GM21526 (cell line): Measurements from ENCODE around the gene SNRNP200.
"Not testable (repeated sequence)": the region's sequence is repeated elsewhere in the genome, so short reads cannot be mapped to it uniquely, and the experiment has no call there.

Experiments
- ATAC-seq: cut with Tn5 transposase; IDR thresholded peaks from one replicate; pipeline ENCODE4 v1.9.1; 2021; ENCODE audit warnings: moderate library complexity; ENCODE audit not compliant: unreplicated experiment, low FRiP score

The SNRNP200 gene

GRCh38 chr2:96325884-96326255, 20.5 kb upstream of the SNRNP200 start:
- ATAC-seq, result no peak

DNA sequence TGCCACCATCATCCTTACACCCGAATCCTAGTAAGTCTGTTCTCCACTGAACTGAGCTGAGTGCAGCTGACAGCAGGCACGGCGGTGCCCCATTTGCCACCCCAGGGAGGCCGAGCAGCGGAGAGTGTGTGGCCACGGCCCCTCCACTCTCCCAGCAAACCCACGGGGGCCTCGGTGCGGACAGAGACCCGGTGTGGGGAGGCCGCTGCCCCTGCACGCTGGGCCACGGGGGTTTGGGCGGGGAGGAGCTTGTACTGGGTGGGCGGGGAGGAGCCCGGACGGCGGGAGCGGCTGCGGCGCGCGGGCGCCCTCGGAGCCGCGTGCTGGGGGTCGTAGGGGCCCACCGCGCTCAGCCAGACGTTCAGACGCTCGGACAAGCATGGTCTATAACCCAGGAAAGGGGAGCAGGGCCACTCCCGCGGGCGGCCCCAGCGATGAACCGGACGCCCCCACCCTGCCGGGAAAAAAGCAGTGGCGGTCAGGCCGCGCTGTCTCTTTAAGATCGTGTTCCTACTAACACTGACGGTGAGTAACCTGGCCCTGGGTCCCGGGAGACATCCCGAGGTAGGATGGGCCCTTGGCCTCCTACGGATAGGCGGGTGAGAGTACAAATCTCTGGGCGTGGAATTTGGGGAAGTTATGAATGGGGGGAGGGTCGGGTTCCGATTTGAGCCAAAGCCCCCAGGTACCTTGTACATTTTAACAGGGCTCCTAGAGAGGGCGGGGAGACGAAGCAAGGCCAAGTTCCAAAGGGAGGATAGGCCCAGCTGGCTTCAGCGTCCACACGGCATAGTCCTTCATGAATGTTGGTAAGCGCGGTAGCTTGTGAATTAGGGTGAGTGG, 19.9 kb upstream of the SNRNP200 start, which contains the start of gene ITPRIPL1:
TSS of gene ITPRIPL1 (plus strand) at position 277 of the 843 bp plus-strand sequence. CDS start at position 800, 523 bp downstream.
- no peak for ATAC-seq

GRCh38 chr2:96324721-96325040, 19.3 kb upstream of the SNRNP200 start:
- no peak for ATAC-seq

DNA sequence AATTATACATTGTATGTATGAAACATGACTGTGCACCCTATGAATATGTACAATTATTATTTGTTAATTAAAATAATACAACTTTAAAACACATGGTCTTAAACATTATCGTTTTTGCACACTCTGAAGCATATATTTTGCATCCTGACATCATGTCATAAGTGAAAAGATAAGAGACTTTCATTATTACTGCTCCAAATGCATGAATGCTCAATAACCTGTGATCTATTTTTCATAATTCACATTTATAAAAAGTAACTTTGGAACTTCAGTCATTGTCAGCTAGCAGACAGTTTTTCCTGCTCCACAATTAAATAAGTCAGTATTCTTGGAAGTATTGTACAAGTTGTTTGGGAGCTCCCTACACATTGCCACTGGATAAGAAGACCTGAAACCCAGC, 18.5 kb upstream of the SNRNP200 start:
- no peak for ATAC-seq

- ATAC-seq, result peak; percentile 22
Measured at GRCh38 chr2:96320728-96321622, 15.6 kb upstream of the SNRNP200 start.

GRCh38 chr2:96320326-96320725, 15.0 kb upstream of the SNRNP200 start:
- ATAC-seq, result no peak

GRCh38 chr2:96319396-96319795, 14.1 kb upstream of the SNRNP200 start:
- no peak for ATAC-seq

- ATAC-seq, result no peak
Measured at GRCh38 chr2:96318723-96319122, 13.4 kb upstream of the SNRNP200 start.

DNA sequence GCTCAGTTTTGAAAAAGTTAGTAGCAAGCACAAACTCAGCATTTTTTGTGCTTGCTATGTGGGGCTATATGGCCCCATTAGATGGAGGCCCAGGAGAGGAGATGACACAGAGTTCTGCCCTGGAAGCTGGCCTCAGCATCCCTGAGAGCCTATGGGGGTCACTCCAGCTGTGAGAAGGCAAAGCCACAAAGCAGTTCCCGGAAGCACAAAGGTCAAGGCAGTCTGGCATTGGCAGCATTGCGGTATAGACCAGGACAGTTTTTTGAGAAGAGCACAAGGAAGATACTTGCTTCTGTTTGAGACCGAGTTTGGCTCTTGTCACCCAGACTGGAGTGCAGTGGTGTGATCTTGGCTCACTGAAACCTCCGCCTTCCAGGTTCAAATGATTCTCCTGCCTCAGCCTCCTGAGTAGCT, 12.2 kb upstream of the SNRNP200 start:
- no peak for ATAC-seq

- ATAC-seq, result no peak
Measured at GRCh38 chr2:96316999-96317398, 11.7 kb upstream of the SNRNP200 start.

DNA sequence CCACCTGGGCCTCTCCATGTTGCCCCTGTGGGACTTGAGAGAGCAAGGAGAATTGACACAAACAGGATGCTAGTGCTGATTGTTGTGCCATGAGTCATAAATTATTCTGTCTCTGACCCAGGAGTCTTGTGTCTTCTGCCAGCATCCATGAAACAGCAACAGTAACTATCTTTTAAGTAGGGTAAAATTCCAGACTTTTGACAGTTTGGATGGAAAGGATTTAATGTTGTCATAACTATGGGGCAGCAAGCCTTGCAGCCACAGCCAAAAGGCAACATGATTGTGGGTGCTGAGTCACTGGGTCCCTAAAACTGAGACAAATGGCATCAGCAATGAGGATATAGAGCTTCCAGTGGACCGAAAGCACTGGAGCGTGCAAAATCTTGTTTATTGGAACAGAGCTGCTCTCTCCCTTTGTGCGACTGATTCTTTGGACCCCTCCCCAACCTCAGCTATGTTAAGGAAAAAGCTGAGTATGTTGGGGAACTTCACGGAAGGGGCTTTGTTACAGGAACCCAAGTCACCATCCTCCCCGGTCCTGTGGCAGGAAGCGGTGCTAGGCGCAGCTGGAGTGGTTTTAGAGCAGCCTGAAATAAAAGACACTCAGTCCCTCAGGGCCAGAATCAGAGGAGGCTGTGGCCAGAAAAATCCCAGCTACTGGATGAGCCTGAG, 10.2 kb upstream of the SNRNP200 start:
- ATAC-seq, result no peak

DNA sequence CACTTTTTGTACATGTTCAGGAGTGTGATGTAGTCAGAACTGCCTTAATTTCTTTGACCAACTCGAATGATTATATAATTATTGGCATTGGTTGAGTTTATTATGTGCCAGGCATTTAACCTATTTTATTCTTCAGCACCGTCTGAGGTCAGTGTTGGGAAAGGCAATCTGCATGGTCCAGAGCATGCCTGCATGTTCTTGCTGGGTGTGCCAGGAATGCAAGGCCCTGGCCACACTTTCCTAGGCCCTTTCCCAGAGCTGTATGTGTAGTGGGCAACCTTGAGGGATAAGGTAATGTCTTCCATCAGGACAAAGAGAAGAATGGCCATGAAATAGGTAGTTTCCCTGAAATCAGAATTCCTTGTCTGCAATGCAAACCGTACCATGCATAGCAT, 9.7 kb upstream of the SNRNP200 start:
- no peak for ATAC-seq

- no peak for ATAC-seq
Measured at GRCh38 chr2:96308248-96308647, 2.9 kb upstream of the SNRNP200 start.

DNA sequence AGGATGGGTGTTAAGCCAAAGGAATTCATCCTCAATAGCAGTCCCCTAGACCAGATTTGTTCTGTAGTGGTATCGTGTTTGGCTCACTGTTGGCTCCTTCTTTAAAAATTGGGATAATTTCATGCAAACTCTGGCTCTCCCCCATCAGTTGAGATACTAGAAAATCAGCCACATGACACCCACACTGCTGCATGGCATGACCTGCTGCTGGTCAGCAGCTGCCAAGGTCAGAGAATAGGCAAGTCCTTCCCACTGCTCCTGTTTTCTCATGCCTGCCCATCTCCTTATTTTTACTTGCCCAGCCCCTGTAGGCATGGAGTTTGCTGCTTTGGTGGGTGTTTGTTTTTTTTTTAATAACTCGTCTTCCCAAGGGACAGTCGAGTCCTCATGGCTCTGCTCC, 1.0 kb upstream of the SNRNP200 start:
- ATAC-seq, result no peak

DNA sequence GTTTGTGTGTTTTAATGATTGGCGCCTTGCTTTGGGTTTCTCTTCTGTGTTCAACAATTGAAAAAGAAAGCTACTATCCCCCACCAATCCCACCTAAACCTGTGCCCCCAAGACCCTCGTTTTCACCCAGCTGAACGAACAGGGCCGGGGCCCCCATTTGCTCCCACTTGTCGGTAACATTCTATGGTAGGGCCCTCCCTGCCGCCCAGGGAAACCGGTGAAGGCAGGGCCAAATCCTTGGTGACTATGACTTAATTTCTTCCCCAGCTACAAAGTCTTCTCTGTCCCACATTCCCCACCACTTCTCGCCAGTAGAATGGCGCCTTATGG, 598 bp upstream of the SNRNP200 start:
- ATAC-seq, result no peak

DNA sequence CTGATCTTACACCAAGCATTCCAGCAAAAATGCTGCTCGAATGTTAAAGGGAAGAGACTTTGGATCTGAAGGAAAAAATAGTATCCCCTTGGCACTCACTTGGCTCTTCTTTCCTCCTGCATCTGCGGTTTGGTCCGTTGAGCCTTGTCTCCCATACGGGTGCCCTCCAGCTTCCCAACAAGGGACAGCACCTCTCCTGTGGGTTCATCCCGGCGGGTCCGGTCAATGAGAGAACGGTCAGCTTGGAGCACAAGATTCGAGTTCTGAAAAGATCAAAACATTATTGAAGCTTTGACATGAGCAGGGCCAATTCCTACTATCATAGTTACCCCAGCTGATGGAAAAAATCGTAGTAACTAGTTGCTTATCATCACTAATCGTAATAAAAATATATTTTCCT, 740 bp downstream of the SNRNP200 start:
- no peak for ATAC-seq

- ATAC-seq, result no peak
Measured at GRCh38 chr2:96301865-96302264, 3.5 kb downstream of the SNRNP200 start.

DNA sequence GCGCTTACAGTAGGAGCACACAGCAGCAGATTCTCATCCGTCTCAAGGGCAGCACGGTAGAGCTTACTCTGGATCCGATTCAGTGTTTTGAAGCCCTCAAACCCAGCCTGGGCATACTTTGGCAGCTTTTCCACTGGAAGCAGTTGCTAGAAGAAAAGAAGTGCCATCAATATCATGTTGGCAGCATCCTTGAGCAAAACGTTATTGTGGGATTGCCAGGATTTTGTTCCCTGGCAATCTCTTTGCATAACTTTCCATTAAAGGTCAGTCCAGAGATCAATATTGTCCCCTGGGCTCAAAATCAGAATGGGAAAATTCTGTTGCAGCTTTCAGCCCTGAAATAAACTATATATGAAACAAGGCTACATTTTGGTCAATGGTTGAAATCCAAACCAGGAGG, 8.4 kb downstream of the SNRNP200 start:
- ATAC-seq, result no peak

GRCh38 chr2:96294271-96294670, 11.1 kb downstream of the SNRNP200 start:
- ATAC-seq, result not testable (repeated sequence)

DNA sequence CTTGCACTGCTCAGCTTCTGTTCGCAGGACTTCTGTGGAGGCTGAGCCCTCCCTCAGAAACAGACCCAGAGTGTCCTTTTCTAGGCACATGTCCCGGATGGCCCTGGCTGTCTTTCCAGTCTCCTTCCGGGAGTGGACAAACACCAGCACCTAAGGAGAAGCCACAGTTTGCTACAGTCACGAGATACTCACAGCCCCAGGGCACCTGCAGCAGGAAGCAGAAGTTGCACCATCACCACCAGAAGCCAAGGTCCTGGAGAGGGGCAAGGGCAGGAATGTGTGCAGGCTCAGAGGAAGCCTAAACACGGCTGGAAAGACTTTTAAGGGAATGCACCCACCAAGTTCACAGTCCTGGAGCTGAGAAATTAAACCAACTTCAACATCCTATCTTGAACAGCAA, 13.6 kb downstream of the SNRNP200 start:
- ATAC-seq, result no peak

- ATAC-seq, result no peak
Measured at GRCh38 chr2:96287273-96287856, 18.0 kb downstream of the SNRNP200 start.
